HEK293 (cell line): Measurements from ENCODE around the gene MRPL28.

Experiments
- CTCF ChIP-seq: fragments of 450-650 bp; formaldehyde crosslinking; IDR thresholded peaks from 2 replicates; pipeline ENCODE4 v1.5.1; 2016; ENCODE audit warnings: missing biosample characterization, missing genetic modification characterization
- ZBTB21 ChIP-seq: fragments of 450-650 bp; formaldehyde crosslinking; IDR thresholded peaks from 2 replicates; pipeline ENCODE4 v1.5.1; 2017; ENCODE audit warnings: missing biosample characterization, missing genetic modification characterization
- ZNF184 ChIP-seq: fragments of 450-650 bp; IDR thresholded peaks from 2 replicates; pipeline ENCODE4 v1.5.1; 2018; ENCODE audit warnings: missing biosample characterization, mild to moderate bottlenecking, missing genetic modification characterization
- ZNF19 ChIP-seq: fragments of 450-650 bp; formaldehyde crosslinking; IDR thresholded peaks from 2 replicates; pipeline ENCODE4; 2016; ENCODE audit warnings: missing biosample characterization, missing genetic modification characterization, low read depth
- ZNF510 ChIP-seq: fragments of 450-650 bp; formaldehyde crosslinking; IDR thresholded peaks from 2 replicates; pipeline ENCODE4 v1.5.1; 2018; ENCODE audit warnings: mild to moderate bottlenecking, missing genetic modification characterization, missing biosample characterization; ENCODE audit not compliant: insufficient replicate concordance
- ZNF513 ChIP-seq: fragments of 450-650 bp; IDR thresholded peaks from 2 replicates; pipeline ENCODE4 v1.5.1; 2018; ENCODE audit warnings: missing biosample characterization, missing genetic modification characterization
- ZNF530 ChIP-seq: fragments of 450-650 bp; formaldehyde crosslinking; IDR thresholded peaks from 2 replicates; pipeline ENCODE4 v1.5.1; 2016; ENCODE audit warnings: low read depth, missing biosample characterization, missing genetic modification characterization

GRCh38 chr16:360698-361336 is 9.5 kb downstream of the MRPL28 start:
- TF ChIP-seq ZNF530 (tag by site-specific recombination) = no peak
- no peak for TF ChIP-seq CTCF (tag by site-specific recombination)
- no peak for TF ChIP-seq ZNF510 (tag by site-specific recombination)
- no peak for TF ChIP-seq ZNF513
- no peak for TF ChIP-seq ZBTB21
- no peak for TF ChIP-seq ZNF184
- no peak for TF ChIP-seq ZNF19
